HepG2 (cell line): ENCODE results near the gene FAM117A. TPM values are rescaled to one million over a fixed set of nuclear protein-coding genes. Genes with fewer than 3 reads are reported as not detected.

Experiments
- ATAC-seq: fragments of 200-7000 bp; cut with Tn5 transposase; 3 replicates; pipeline ENCODE4 v1.9.1; 2020; ENCODE audit warnings: mild to moderate bottlenecking, moderate library complexity
- BruUV-seq: library from RNA; stranded (reverse); fragments of 400-500 nt; replicated peaks from 2 replicates; lab custom pipeline; 2021; lab: Mats Ljungman, UMichigan
- CTCF ChIA-PET: fragments of 300-600 bp; formaldehyde crosslinking; extraction: SDS; loops from one replicate; lab custom pipeline; 2021; ENCODE audit warnings: low total read pairs, inconsistent platforms, low intra/inter-chr PET ratio; lab: Yijun Ruan, JAX
- POLR2A ChIA-PET: fragments of 350-600 bp; sonication (Branson Sonifier 250); formaldehyde crosslinking; loops from one replicate; lab custom pipeline; 2020; ENCODE audit warnings: antibody characterized with exemption, inconsistent platforms; lab: Yijun Ruan, JAX
- DNase-seq: peaks from one replicate; pipeline ENCODE4 v3.0.0-alpha.2; 2015; ENCODE audit warnings: low spot score
- FAIRE-seq: peaks from 3 replicates; lab custom pipeline; 2011; peaks lifted over from hg19 to GRCh38; lab: Jason Lieb, UNC
- H2AFZ ChIP-seq: one replicate; pipeline ENCODE4 v1.6.1; 2011; ENCODE audit warnings: low read length, inconsistent platforms
- H3K27ac ChIP-seq: fragments of 300-600 bp; 3 replicates; pipeline ENCODE4 v1.8.0; 2011; ENCODE audit warnings: mixed run types, mild to moderate bottlenecking, mixed read lengths, low read length, inconsistent platforms; ENCODE audit not compliant: insufficient read depth; ENCODE audit errors: extremely low read length
- H3K27me3 ChIP-seq, 2 experiments: fragments of 200-600 bp in 1 of 2; 2 replicates in 1 of 2; 3 replicates in 1 of 2; pipeline versions ENCODE4 v1.6.0 to v1.8.0; 2011; ENCODE audit warnings: low read length in 2 of 2, mild to moderate bottlenecking in 2 of 2, moderate library complexity in 2 of 2, inconsistent platforms in 1 of 2; ENCODE audit not compliant: insufficient read depth in 2 of 2, control insufficient read depth in 1 of 2
- H3K36me3 ChIP-seq, 2 experiments: fragments of 200-600 bp in 1 of 2; replicated peaks in 1 of 2; 2 replicates in 1 of 2; 3 replicates in 1 of 2; pipeline versions ENCODE4 v1.5.1 to v1.8.0; 2011; ENCODE audit warnings: low read length in 2 of 2, inconsistent platforms in 1 of 2; ENCODE audit not compliant: insufficient read depth in 2 of 2, control insufficient read depth in 1 of 2
- H3K4me1 ChIP-seq: 2 replicates; pipeline ENCODE4 v1.5.1; 2012; ENCODE audit warnings: low read length, inconsistent platforms; ENCODE audit not compliant: insufficient read depth
- H3K4me2 ChIP-seq: 2 replicates; pipeline ENCODE4 v1.6.0; 2011; ENCODE audit warnings: low read depth, low read length, inconsistent platforms
- H3K4me3 ChIP-seq, 3 experiments: fragments of 200-600 bp in 1 of 3; sonication (generic), shearing (Covaris generic) in 1 of 3; replicated peaks in 1 of 3; 2 replicates each; pipeline ENCODE4 v1.5.1; 2011 to 2016; ENCODE audit warnings: low read length in 3 of 3, inconsistent platforms in 2 of 3, low read depth in 2 of 3, mild to moderate bottlenecking in 2 of 3, control low read depth in 1 of 3, mixed read lengths in 1 of 3; ENCODE audit not compliant: insufficient read depth in 1 of 3
- H3K79me2 ChIP-seq: one replicate; pipeline ENCODE4 v1.6.1; 2011; ENCODE audit warnings: low read length, inconsistent platforms; ENCODE audit not compliant: insufficient read depth
- H3K9ac ChIP-seq: 2 replicates; pipeline ENCODE4 v1.6.0; 2011; ENCODE audit warnings: mild to moderate bottlenecking, low read depth, low read length, inconsistent platforms; ENCODE audit not compliant: insufficient read depth
- H3K9me3 ChIP-seq: 2 replicates; pipeline ENCODE4 v1.5.1; 2012; ENCODE audit warnings: mild to moderate bottlenecking, low read length
- H4K20me1 ChIP-seq: 2 replicates; pipeline ENCODE4 v1.6.0; 2011; ENCODE audit warnings: inconsistent platforms, mild to moderate bottlenecking, low read length, moderate library complexity; ENCODE audit not compliant: insufficient read depth
- IRF9 ChIP-seq: sonication (generic); formaldehyde crosslinking; IDR thresholded peaks from 2 replicates; pipeline ENCODE4 v1.8.0; 2022; ENCODE audit warnings: missing genetic modification reagents, mild to moderate bottlenecking, borderline replicate concordance
- RBM39 ChIP-seq: fragments of 200-400 bp; formaldehyde crosslinking; IDR thresholded peaks from one replicate; pipeline ENCODE4 v1.6.1; 2018; ENCODE audit warnings: antibody characterized with exemption, mild to moderate bottlenecking, low read depth, low read length; ENCODE audit not compliant: poor library complexity, severe bottlenecking
- WGBS: methylation state at CpG from one replicate; pipeline ENCODE4 v1.1.6; 2017; ENCODE audit warnings: low lambda C conversion rate; 5-methylcytosine and 5-hydroxymethylcytosine counted together
- in situ Hi-C: cut with HindIII; loops from 2 replicates; pipeline ENCODE4 v1.10.0; 2017; ENCODE audit warnings: low pct_unique_long_range_greater_than_20kb; ENCODE audit not compliant: extremely low pct_ligation_motif_present
- intact Hi-C: fragments of 100-400 bp; cut with micrococcal nuclease; formaldehyde crosslinking; loops from one replicate; pipeline ENCODE4 v1.10.0; 2022; ENCODE audit not compliant: unreplicated experiment
- polyA plus RNA-seq, 8 experiments: library from polyadenylated mRNA; depleted of rRNA in 3 of 8; stranded (reverse) in 7 of 8; unstranded in 1 of 8; fragments of >200 nt; fragmentation: Illumina TruSeq in 4 of 8; extraction: Trizol in 4 of 8; gene quantifications; 2 replicates each; pipeline versions ENCODE4 v1.2.1 to v1.2.3, GENCODE V29; 2011 to 2016; ENCODE audit warnings: low read depth in 4 of 8, missing spikeins in 1 of 8, mixed read lengths in 1 of 8; ENCODE audit not compliant: insufficient read depth in 1 of 8
- total RNA-seq, 5 experiments: library from RNA; depleted of rRNA; stranded (reverse); fragments of >200 nt; fragmentation: Illumina TruSeq; extraction: Trizol; gene quantifications; 2 replicates each; pipeline ENCODE4 v1.2.3, GENCODE V29; 2016; ENCODE audit warnings: low read depth in 1 of 5
- TF ChIP-seq, protein P1 (sequence below): sonication (generic); formaldehyde crosslinking; IDR thresholded peaks from 2 replicates; pipeline ENCODE4 v1.4.0; 2020; ENCODE audit warnings: missing genetic modification reagents, mild to moderate bottlenecking, borderline replicate concordance

FAM117A gene
- total and polyA plus RNA-seq, 2 of the 13 experiments (the other 11 are each of a cell fraction or from before 2014, with no cell fraction given), result 12.1 to 19.8 TPM

- no peak for TF ChIP-seq RBM39
- no peak for TF ChIP-seq IRF9 (CRISPR knock-in tag)
Measured at GRCh38 chr17:49795372-49795771, 31.4 kb upstream of the FAM117A start (continued).

GRCh38 chr17:49793309-49793708 is 29.4 kb upstream of the FAM117A start:
- ATAC-seq (no peak), DNase-seq (no peak), FAIRE-seq (no peak)
- no peaks in the 10 kb centered on the region for H3K27me3 ChIP-seq
- in situ Hi-C loops, result no loop called here
- H3K79me2 ChIP-seq, result peaks cover 64% of the 10 kb centered on the region
- 98% methylated on average over 3 of the region's 3 CpGs for WGBS
- H4K20me1 ChIP-seq, result peaks cover 26% of the 10 kb centered on the region
- POLR2A ChIA-PET, result no interaction called here
- no peak overlapping the region for H3K27ac ChIP-seq
- peaks cover 39 to 69% of the 10 kb centered on the region in 2 experiments for H3K36me3 ChIP-seq
- no peak overlapping the region for H3K4me3 ChIP-seq
- intact Hi-C loops, result no loop called here
- no peak overlapping the region for H3K9ac ChIP-seq
- TF ChIP-seq, protein P1, sequence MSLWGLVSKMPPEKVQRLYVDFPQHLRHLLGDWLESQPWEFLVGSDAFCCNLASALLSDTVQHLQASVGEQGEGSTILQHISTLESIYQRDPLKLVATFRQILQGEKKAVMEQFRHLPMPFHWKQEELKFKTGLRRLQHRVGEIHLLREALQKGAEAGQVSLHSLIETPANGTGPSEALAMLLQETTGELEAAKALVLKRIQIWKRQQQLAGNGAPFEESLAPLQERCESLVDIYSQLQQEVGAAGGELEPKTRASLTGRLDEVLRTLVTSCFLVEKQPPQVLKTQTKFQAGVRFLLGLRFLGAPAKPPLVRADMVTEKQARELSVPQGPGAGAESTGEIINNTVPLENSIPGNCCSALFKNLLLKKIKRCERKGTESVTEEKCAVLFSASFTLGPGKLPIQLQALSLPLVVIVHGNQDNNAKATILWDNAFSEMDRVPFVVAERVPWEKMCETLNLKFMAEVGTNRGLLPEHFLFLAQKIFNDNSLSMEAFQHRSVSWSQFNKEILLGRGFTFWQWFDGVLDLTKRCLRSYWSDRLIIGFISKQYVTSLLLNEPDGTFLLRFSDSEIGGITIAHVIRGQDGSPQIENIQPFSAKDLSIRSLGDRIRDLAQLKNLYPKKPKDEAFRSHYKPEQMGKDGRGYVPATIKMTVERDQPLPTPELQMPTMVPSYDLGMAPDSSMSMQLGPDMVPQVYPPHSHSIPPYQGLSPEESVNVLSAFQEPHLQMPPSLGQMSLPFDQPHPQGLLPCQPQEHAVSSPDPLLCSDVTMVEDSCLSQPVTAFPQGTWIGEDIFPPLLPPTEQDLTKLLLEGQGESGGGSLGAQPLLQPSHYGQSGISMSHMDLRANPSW (CRISPR knock-in tag), result no peak
- BruUV-seq, result no TSS peak
- no peak overlapping the region for H3K4me2 ChIP-seq
- H3K9me3 ChIP-seq, result no peaks in the 10 kb centered on the region
- peaks cover 16% of the 10 kb centered on the region for H3K4me1 ChIP-seq
- CTCF ChIA-PET, result no interaction called here
- no peak overlapping the region for H2AFZ ChIP-seq
